PC-9 (cell line): ENCODE measurements around the gene PGP. TPM values are rescaled to one million over a fixed set of nuclear protein-coding genes. Genes with fewer than 3 reads are reported as not detected.
A peak's percentile ranks its signal among the peaks of the same experiment; 100 is the strongest.

Source experiments
- BruUV-seq: library from RNA; stranded (reverse); fragments of 400-500 nt; replicated peaks from 2 replicates; lab custom pipeline; 2021; lab: Mats Ljungman, UMichigan
- CTCF ChIA-PET: fragments of 300-600 bp; sonication (Branson Sonifier 250); formaldehyde crosslinking; loops from one replicate; lab custom pipeline; 2022; ENCODE audit warnings: antibody characterized with exemption; lab: Charles Lee
- POLR2A ChIA-PET: fragments of 300-600 bp; sonication (Branson Sonifier 250); formaldehyde crosslinking; loops from one replicate; lab custom pipeline; 2022; ENCODE audit warnings: antibody characterized with exemption; ENCODE audit not compliant: unreplicated experiment; lab: Charles Lee
- DNase-seq, 2 experiments: peaks; one replicate each; pipeline versions ENCODE4 v3.0.0 to v3.0.0-alpha.2; 2015 to 2022; ENCODE audit warnings: mixed read lengths in 1 of 2
- H2AFZ ChIP-seq: fragments of 200-600 bp; sonication (generic); 2 replicates; pipeline ENCODE4 v1.8.1; 2017; ENCODE audit warnings: antibody characterized with exemption
- H3F3A ChIP-seq: fragments of 200-600 bp; sonication (generic); 2 replicates; pipeline ENCODE4 v1.8.1; 2017; ENCODE audit warnings: antibody characterized with exemption, mild to moderate bottlenecking, low read depth; ENCODE audit not compliant: insufficient read depth
- H3K27ac ChIP-seq: fragments of 200-600 bp; sonication (generic); 2 replicates; pipeline ENCODE4 v1.6.1; 2016; ENCODE audit warnings: mixed run types
- H3K27me3 ChIP-seq: fragments of 200-600 bp; sonication (generic); 2 replicates; pipeline ENCODE4 v1.6.1; 2016; ENCODE audit warnings: low read depth, mixed run types; ENCODE audit not compliant: insufficient read depth
- H3K36me3 ChIP-seq: fragments of 200-600 bp; sonication (generic); 2 replicates; pipeline ENCODE4 v1.6.1; 2016; ENCODE audit warnings: low read depth, mixed run types
- H3K4me1 ChIP-seq: fragments of 200-600 bp; sonication (generic); replicated peaks from 2 replicates; pipeline ENCODE4 v1.6.1; 2016; ENCODE audit warnings: mixed run types; ENCODE audit not compliant: insufficient read depth
- H3K4me2 ChIP-seq: fragments of 200-600 bp; sonication (generic); 2 replicates; pipeline ENCODE4 v1.6.1; 2017; ENCODE audit warnings: mixed run types
- H3K4me3 ChIP-seq: fragments of 200-600 bp; sonication (generic); 2 replicates; pipeline ENCODE4 v1.6.1; 2016; ENCODE audit warnings: mixed run types
- H3K79me2 ChIP-seq: fragments of 200-600 bp; sonication (generic); 2 replicates; pipeline ENCODE4 v1.6.1; 2017; ENCODE audit warnings: low read depth, mixed run types
- H3K9me2 ChIP-seq: fragments of 200-600 bp; sonication (generic); 2 replicates; pipeline ENCODE4 v1.8.1; 2017; ENCODE audit warnings: mild to moderate bottlenecking; ENCODE audit not compliant: insufficient read depth
- H3K9me3 ChIP-seq: fragments of 200-600 bp; sonication (generic); 2 replicates; pipeline ENCODE4 v1.8.1; 2016; ENCODE audit warnings: low read depth; ENCODE audit not compliant: insufficient read depth
- H4K20me1 ChIP-seq: fragments of 200-600 bp; sonication (generic); 2 replicates; pipeline ENCODE4 v1.8.1; 2017; ENCODE audit not compliant: insufficient read depth
- EZH2 ChIP-seq: fragments of 200-600 bp; sonication (generic); IDR thresholded peaks from 2 replicates; pipeline ENCODE4 v1.8.0; 2017; ENCODE audit warnings: antibody characterized with exemption, low read depth
- intact Hi-C: fragments of 100-400 bp; cut with micrococcal nuclease; formaldehyde crosslinking; loops from one replicate; pipeline ENCODE4 v1.10.0; 2022; ENCODE audit not compliant: unreplicated experiment
- total RNA-seq: library from RNA; stranded (reverse); gene quantifications from 2 replicates; pipeline ENCODE4 v1.2.3, GENCODE V29; 2021
- TF ChIP-seq, protein P1 (sequence below): fragments of 200-600 bp; sonication (generic); conservative IDR thresholded peaks from 2 replicates; pipeline ENCODE4 v1.6.1; 2017; ENCODE audit warnings: mixed run types, antibody characterized with exemption, mild to moderate bottlenecking, moderate library complexity

Gene PGP
- total RNA-seq, 1 experiment from 2014 or later = 23.4 TPM

DNA sequence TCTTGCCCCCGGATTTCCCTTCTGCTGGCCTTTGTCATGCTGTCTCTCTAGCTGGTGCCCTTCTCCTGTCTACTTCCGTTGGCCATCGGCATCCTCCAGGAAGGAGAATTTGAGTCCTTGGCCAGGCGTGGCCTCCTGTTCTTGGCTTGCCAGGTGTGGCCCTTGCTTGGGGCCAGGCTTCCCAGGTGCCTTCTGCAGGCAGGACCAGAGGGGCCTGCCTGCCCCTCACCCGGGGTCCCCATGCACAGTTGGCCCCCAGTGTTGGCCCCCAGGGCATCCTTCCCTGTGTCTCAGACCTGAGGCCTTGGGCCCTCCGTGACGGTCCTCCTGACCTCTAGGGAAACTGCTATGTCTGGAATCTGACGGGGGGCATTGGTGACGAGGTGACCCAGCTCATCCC, 6.8 kb downstream of the PGP start:
- Histone ChIP-seq H3K9me2 (no peaks in the 10 kb centered on the region), H3K4me1 (peaks cover 27% of the 10 kb centered on the region), H4K20me1 (peaks cover 13% of the 10 kb centered on the region; the same call in 1 of the 2 replicates), H3K27me3 (no peaks in the 10 kb centered on the region), H3K9me3 (no peaks in the 10 kb centered on the region), H3K4me3 (no peak overlapping the region), H3F3A (peaks cover 28% of the 10 kb centered on the region; the same call in 1 of the 2 replicates), H3K4me2 (no peak overlapping the region), H3K27ac (no peak overlapping the region), H3K36me3 (0 out of 2 replicates have a peak, but pooled peaks cover 6% of the 10 kb centered on the region), H3K79me2 (peaks cover 24% of the 10 kb centered on the region), H2AFZ (no peak overlapping the region)
- DNase-seq = no peak
- TF ChIP-seq EZH2 = no peak
- TF ChIP-seq, protein P1, sequence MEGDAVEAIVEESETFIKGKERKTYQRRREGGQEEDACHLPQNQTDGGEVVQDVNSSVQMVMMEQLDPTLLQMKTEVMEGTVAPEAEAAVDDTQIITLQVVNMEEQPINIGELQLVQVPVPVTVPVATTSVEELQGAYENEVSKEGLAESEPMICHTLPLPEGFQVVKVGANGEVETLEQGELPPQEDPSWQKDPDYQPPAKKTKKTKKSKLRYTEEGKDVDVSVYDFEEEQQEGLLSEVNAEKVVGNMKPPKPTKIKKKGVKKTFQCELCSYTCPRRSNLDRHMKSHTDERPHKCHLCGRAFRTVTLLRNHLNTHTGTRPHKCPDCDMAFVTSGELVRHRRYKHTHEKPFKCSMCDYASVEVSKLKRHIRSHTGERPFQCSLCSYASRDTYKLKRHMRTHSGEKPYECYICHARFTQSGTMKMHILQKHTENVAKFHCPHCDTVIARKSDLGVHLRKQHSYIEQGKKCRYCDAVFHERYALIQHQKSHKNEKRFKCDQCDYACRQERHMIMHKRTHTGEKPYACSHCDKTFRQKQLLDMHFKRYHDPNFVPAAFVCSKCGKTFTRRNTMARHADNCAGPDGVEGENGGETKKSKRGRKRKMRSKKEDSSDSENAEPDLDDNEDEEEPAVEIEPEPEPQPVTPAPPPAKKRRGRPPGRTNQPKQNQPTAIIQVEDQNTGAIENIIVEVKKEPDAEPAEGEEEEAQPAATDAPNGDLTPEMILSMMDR = no peak
- POLR2A ChIA-PET = no interaction called here
- CTCF ChIA-PET = no interaction called here
- BruUV-seq = no TSS peak
- intact Hi-C loops = no loop called here

DNA sequence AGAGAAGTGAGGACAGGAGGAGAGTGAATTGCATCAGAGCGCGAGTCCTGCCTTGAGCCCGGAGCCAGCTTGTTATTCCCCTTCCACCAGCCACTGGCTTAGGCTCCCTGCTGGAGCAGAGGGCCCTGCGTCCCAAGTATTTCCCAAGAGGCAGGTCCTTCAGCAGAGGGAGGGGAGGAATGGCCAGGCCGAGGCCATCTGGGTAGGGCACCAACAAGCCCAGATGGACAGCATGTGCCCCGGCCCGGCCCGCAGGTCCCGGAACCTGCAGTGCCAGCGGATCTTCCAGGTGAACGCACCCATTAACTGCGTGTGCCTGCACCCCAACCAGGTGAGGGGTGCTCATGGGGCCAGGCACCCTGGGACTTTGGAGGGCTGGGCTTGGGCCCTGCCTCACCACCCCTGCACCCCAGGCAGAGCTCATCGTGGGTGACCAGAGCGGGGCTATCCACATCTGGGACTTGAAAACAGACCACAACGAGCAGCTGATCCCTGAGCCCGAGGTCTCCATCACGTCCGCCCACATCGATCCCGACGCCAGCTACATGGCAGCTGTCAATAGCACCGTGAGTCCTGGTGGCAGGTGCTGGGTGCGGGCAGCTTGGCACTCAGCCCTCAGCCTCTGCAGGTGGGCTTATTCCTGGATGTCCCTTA, 7.7 kb downstream of the PGP start:
- Histone ChIP-seq H3K36me3 (0 out of 2 replicates have a peak, but pooled peaks cover 6% of the 10 kb centered on the region), H3K79me2 (peaks cover 22% of the 10 kb centered on the region), H3K27ac (no peak overlapping the region), H3F3A (peaks cover 20% of the 10 kb centered on the region; the same call in 1 of the 2 replicates), H4K20me1 (peaks cover 3% of the 10 kb centered on the region; the same call in 1 of the 2 replicates), H3K4me1 (peaks cover 18% of the 10 kb centered on the region), H2AFZ (no peak overlapping the region), H3K9me3 (no peaks in the 10 kb centered on the region), H3K27me3 (no peaks in the 10 kb centered on the region), H3K4me3 (peak overlapping the region; percentile 91; the same call in 1 of the 2 replicates), H3K4me2 (peak overlapping the region; percentile 88), H3K9me2 (no peaks in the 10 kb centered on the region)
- intact Hi-C loops = no loop called here
- no TSS peak for BruUV-seq
- ChIA-PET CTCF (interaction anchor here (0.6 kb wide), 3 partner anchors 29 to 232 kb away, joined by 4 to 7 read pairs (median 4); no protein-coding TSS in a partner anchor), POLR2A (no interaction called here)
- no peak for TF ChIP-seq EZH2
- TF ChIP-seq, protein P1 = no peak
- DNase-seq = no peak

DNA sequence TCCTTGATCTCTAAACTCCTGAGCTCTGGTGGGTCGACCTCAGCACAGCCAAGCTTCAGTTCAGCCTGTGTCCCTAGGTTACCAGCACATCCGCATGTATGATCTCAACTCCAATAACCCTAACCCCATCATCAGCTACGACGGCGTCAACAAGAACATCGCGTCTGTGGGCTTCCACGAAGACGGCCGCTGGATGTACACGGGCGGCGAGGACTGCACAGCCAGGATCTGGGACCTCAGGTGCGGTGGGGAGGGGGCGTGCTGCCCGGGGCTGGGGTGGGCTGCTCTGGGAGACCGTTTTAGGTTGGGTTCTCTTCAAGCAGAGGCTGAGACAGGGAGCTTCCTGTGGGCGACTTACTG, 8.2 kb downstream of the PGP start:
- ChIA-PET CTCF (interaction anchor here (0.6 kb wide), 3 partner anchors 29 to 232 kb away, joined by 4 to 7 read pairs (median 4); no protein-coding TSS in a partner anchor), POLR2A (no interaction called here)
- peak overlapping the region; percentile 91 for H3K4me3 ChIP-seq
- intact Hi-C loops = no loop called here
- peaks cover 22% of the 10 kb centered on the region for H3K79me2 ChIP-seq
- H3K27ac ChIP-seq = no peak overlapping the region
- peaks cover 15% of the 10 kb centered on the region; the same call in 1 of the 2 replicates for H3F3A ChIP-seq
- DNase-seq = no peak
- 0 out of 2 replicates have a peak, but pooled peaks cover 6% of the 10 kb centered on the region for H3K36me3 ChIP-seq
- H3K27me3 ChIP-seq = no peaks in the 10 kb centered on the region
- no peak overlapping the region for H2AFZ ChIP-seq
- TF ChIP-seq EZH2 = no peak
- TF ChIP-seq, protein P1 = no peak
- H4K20me1 ChIP-seq = no peaks in the 10 kb centered on the region
- BruUV-seq = no TSS peak
- no peaks in the 10 kb centered on the region for H3K9me2 ChIP-seq
- no peaks in the 10 kb centered on the region for H3K9me3 ChIP-seq
- H3K4me2 ChIP-seq = peak overlapping the region; percentile 88
- peaks cover 15% of the 10 kb centered on the region for H3K4me1 ChIP-seq
